ENCODE data around the gene MEIOB. TPM values are rescaled to one million over a fixed set of nuclear protein-coding genes. Genes with fewer than 3 reads are reported as not detected.
A peak's percentile ranks its signal among the peaks of the same experiment; 100 is the strongest.

Gene MEIOB
- polyA plus RNA-seq, 2 of the 4 experiments (the other 2 are of a cell fraction) = 2.9 to 9.1 TPM

GRCh38 chr16:1858189-1858865 is 13.6 kb downstream of the MEIOB start:
- ATAC-seq = no peak
- CTCF ChIA-PET = interaction anchor here (0.8 to 25.7 kb wide), 4 partner anchors 11 to 73 kb away, joined by 3 to 396 read pairs (median 4); no protein-coding TSS in a partner anchor
- FAIRE-seq = no peak

DNA sequence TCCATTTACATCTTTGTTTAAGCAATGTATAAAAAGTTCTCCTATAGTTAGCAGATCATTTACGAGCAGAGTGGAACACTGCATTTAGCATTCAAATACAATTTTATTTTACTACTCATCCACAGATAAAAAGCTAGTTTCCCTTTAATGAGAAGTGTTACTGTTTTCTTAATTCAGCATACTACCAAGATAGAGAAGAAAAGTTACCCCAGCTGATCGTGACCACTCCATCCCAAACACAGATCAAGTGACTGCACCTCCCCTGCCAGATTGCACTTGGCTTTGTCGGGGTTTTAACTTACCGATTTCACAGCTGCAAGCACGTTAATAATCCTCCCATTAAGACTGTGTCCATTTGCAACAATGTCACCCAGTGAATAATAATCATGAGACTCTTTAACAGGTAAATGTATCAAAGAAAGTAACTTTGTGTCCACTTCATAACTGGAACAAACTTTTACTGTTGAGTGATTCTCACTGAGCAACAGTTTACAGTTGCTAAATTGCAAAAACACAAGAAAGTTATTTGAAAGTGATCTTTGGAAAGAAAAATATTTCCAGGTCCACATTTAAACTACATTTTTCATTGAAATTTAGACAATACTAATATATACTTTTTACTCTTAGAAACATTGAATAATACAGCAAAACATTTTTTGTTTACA is 14.4 kb downstream of the MEIOB start:
- no peaks in the 10 kb centered on the region for H3K9me3 ChIP-seq
- 68% methylated on average over 5 of the region's 5 CpGs for WGBS (ENCODE audit: missing lambda C conversion rate)
- H3K4me2 ChIP-seq = no peak overlapping the region
- no peaks in the 10 kb centered on the region for H3K4me1 ChIP-seq
- POLR2A ChIA-PET = no interaction called here
- FAIRE-seq = no peak
- TF ChIP-seq ESRRA (IDR thresholded peaks at IDR 0.05; ENCODE audit: borderline replicate concordance, low read length) (no peak), RAD21 (conservative IDR thresholded peaks at IDR 0.05 in 1 of 2, IDR thresholded peaks at IDR 0.05 in 1 of 2) (no peak), CBX8 (IDR thresholded peaks at IDR 0.05) (no peak)
- no peak for ATAC-seq
- no peak overlapping the region for H3K27ac ChIP-seq
- no peak for DNase-seq (ENCODE audit: low read depth in 1 of 2, low spot score in 1 of 2)
- CTCF ChIA-PET = interaction anchor here (1.1 to 25.7 kb wide), 3 partner anchors 19 to 81 kb away, joined by 3 to 396 read pairs (median 5); no protein-coding TSS in a partner anchor
- no peak overlapping the region for H3K4me3 ChIP-seq

More at GRCh38 chr16:1858189-1858865, 13.6 kb downstream of the MEIOB start:
- DNase-seq (ENCODE audit: low read depth in 1 of 2, low spot score in 1 of 2) = no peak
- WGBS (ENCODE audit: missing lambda C conversion rate) = 59% methylated on average over 8 of the region's 8 CpGs
- H3K9me3 ChIP-seq = no peaks in the 10 kb centered on the region
- no peak overlapping the region for H3K4me3 ChIP-seq
- H3K4me1 ChIP-seq = no peaks in the 10 kb centered on the region
- POLR2A ChIA-PET = no interaction called here
- no peak overlapping the region for H3K27ac ChIP-seq
- H3K4me2 ChIP-seq = no peak overlapping the region
- TF ChIP-seq E2F6 (IDR thresholded peaks at IDR 0.05; ENCODE audit: borderline replicate concordance, low read depth) = no peak
- no peak for TF ChIP-seq TFCP2L1 (CRISPR knock-in tag; IDR thresholded peaks at IDR 0.05)
- no peak for TF ChIP-seq EHMT2 (IDR thresholded peaks at IDR 0.05; ENCODE audit: low read depth)
- peak; percentile 35 for TF ChIP-seq MAFK (IDR thresholded peaks at IDR 0.05; ENCODE audit: partially characterized antibody)
- TF ChIP-seq RARB (CRISPR knock-in tag; IDR thresholded peaks at IDR 0.05) = no peak
- TF ChIP-seq NPAS2 (CRISPR knock-in tag; IDR thresholded peaks at IDR 0.05; ENCODE audit: borderline replicate concordance) = no peak
- TF ChIP-seq HDAC2 (IDR thresholded peaks at IDR 0.05) = no peak
- TF ChIP-seq PHF8 (IDR thresholded peaks at IDR 0.05; ENCODE audit: borderline replicate concordance, low read depth) = no peak
- no peak for TF ChIP-seq BCL3 (IDR thresholded peaks at IDR 0.05)

DNA sequence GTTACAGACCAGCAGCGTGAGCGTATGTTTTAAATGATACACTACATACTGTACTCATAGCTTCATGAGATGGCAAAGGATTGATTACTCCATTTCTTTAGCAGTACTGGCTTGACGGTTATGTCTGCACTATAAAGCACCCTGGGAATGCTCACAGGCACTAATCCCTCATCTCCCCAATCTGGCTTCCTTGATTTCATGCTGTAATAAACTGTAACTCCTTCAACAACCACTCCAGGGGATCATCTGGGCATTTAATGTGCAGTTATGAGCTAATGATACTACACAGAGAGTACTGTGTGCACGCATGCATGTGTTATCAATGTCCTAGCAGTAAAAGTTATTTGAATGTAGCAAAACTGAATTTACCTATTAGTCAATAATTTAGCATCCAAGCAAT is 20.2 kb downstream of the MEIOB start:
- TF ChIP-seq NFE2L2 (conservative IDR thresholded peaks at IDR 0.05; ENCODE audit: low read length) (no peak), BHLHE40 (IDR thresholded peaks at IDR 0.05; ENCODE audit: low read depth, low read length) (no peak), REST (IDR thresholded peaks at IDR 0.05) (no peak), CEBPB (IDR thresholded peaks at IDR 0.05) (no peak), POLR2AphosphoS2 (conservative IDR thresholded peaks at IDR 0.05; ENCODE audit: low read length) (no peak), NR3C1 (IDR thresholded peaks at IDR 0.05) (no peak), KDM1A (IDR thresholded peaks at IDR 0.05; ENCODE audit: low read depth) (no peak)
- WGBS (ENCODE audit: missing lambda C conversion rate) = 64% methylated on average over 4 of the region's 4 CpGs
- H3K4me2 ChIP-seq = no peak overlapping the region
- no peak for FAIRE-seq
- ChIA-PET POLR2A (no interaction called here), CTCF (interaction anchor here (0.6 to 1.2 kb wide), 4 partner anchors 13 to 152 kb away, joined by 3 read pairs; no protein-coding TSS in a partner anchor)
- no peak overlapping the region for H3K4me3 ChIP-seq
- ATAC-seq = peak in 1 of 2 experiments; percentile 19; a peak in 1 of 6 replicates
- H3K4me1 ChIP-seq = no peaks in the 10 kb centered on the region
- H3K9me3 ChIP-seq = no peaks in the 10 kb centered on the region
- no peak for DNase-seq (ENCODE audit: low read depth in 1 of 2, low spot score in 1 of 2)
- no peak overlapping the region for H3K27ac ChIP-seq
